Measurements from ENCODE around the gene RREB1.

The RREB1 gene

GRCh38 chr6:7161845-7162244 lies 54.1 kb downstream of the RREB1 start:
- TF ChIP-seq CTCF (conservative IDR thresholded peaks at IDR 0.05), result no peak
- H3K27ac ChIP-seq, result no peak overlapping the region

GRCh38 chr6:7163661-7164071 lies 55.9 kb downstream of the RREB1 start:
- TF ChIP-seq CTCF (conservative IDR thresholded peaks at IDR 0.05), result no peak
- no peak overlapping the region for H3K27ac ChIP-seq

GRCh38 chr6:7164536-7165001 lies 56.8 kb downstream of the RREB1 start:
- TF ChIP-seq CTCF (conservative IDR thresholded peaks at IDR 0.05), result no peak
- H3K27ac ChIP-seq, result peak overlapping the region; percentile 28

GRCh38 chr6:7165002-7165889 lies 57.5 kb downstream of the RREB1 start:
- no peak for TF ChIP-seq CTCF (conservative IDR thresholded peaks at IDR 0.05)
- peak overlapping the region; percentile 28 for H3K27ac ChIP-seq

- H3K27ac ChIP-seq, result peak overlapping the region; percentile 28
Observed at GRCh38 chr6:7165890-7166267, 58.1 kb downstream of the RREB1 start.

GRCh38 chr6:7166410-7167293 lies 58.9 kb downstream of the RREB1 start:
- H3K27ac ChIP-seq, result no peak overlapping the region; the same call in 1 of the 2 replicates
- TF ChIP-seq CTCF (conservative IDR thresholded peaks at IDR 0.05), result no peak

More at GRCh38 chr6:7165890-7166267, 58.1 kb downstream of the RREB1 start:
- TF ChIP-seq CTCF (conservative IDR thresholded peaks at IDR 0.05), result no peak

- TF ChIP-seq CTCF (conservative IDR thresholded peaks at IDR 0.05), result no peak
- H3K27ac ChIP-seq, result no peak overlapping the region
Observed at GRCh38 chr6:7169296-7169721, 61.5 kb downstream of the RREB1 start.

Data from VCaP (cell line).